Body of pancreas (tissue), 4 donors: ENCODE data around the gene VTI1A. TPM values are rescaled to one million over a fixed set of nuclear protein-coding genes. Genes with fewer than 3 reads are reported as not detected.

Experiments used
- ATAC-seq: fragments of 150-250 bp; one replicate; pipeline ENCODE4 v1.9.1; 2016
- DNase-seq, 4 donors: peaks; one replicate each; pipeline ENCODE4 v3.0.0-alpha.2; 2019
- H3K27ac ChIP-seq, 4 donors: fragments of 200-600 bp; sonication (generic); 1 replicate in 3 of 4; 2 replicates in 1 of 4; pipeline versions ENCODE4 v1.5.1 to v1.6.1; 2016 to 2019; ENCODE audit warnings: mild to moderate bottlenecking in 1 of 4, mixed read lengths in 1 of 4, moderate library complexity in 1 of 4
- H3K27me3 ChIP-seq, 2 donors: fragments of 200-600 bp; sonication (generic); one replicate each; pipeline ENCODE4 v1.6.0; 2016; ENCODE audit warnings: mild to moderate bottlenecking in 1 of 2
- H3K36me3 ChIP-seq, 2 donors: fragments of 200-600 bp; sonication (generic); replicated peaks in 1 of 2; 2 replicates each; pipeline ENCODE4 v1.5.1; 2016; ENCODE audit warnings: low read depth in 2 of 2; ENCODE audit not compliant: insufficient read depth in 1 of 2
- H3K4me1 ChIP-seq: fragments of 200-600 bp; sonication (generic); one replicate; pipeline ENCODE4 v1.6.0; 2016
- H3K4me3 ChIP-seq, 2 donors: fragments of 200-600 bp; sonication (generic); 1 replicate in 1 of 2; 2 replicates in 1 of 2; pipeline ENCODE4 v1.5.1; 2016 to 2019
- H3K9me3 ChIP-seq, 3 donors: fragments of 200-600 bp; sonication (generic); 1 replicate in 2 of 3; 2 replicates in 1 of 3; pipeline ENCODE4 v1.5.1; 2016
- POLR2A ChIP-seq, 3 donors: fragments of 450-650 bp; IDR thresholded peaks; one replicate each; pipeline ENCODE4 v1.6.1; 2016; ENCODE audit warnings: antibody characterized with exemption in 3 of 3, mild to moderate bottlenecking in 2 of 3
- WGBS, 2 donors: methylation state at CpG; one replicate each; pipeline ENCODE4 v1.1.5; 2017; 5-methylcytosine and 5-hydroxymethylcytosine counted together
- intact Hi-C: fragments of 100-400 bp; cut with DNase I; formaldehyde crosslinking; loops from one replicate; pipeline ENCODE4 v1.15.1; 2023
- total RNA-seq, 2 donors: library from RNA; depleted of rRNA; stranded (reverse); fragments of >200 nt; gene quantifications; one replicate each; pipeline ENCODE4 v1.1.0, GENCODE V29; 2016
- TF ChIP-seq, protein P1 (sequence below), 7 experiments: fragments of 450-650 bp in 4 of 7; fragments of 200-600 bp in 3 of 7; sonication (generic) in 3 of 7; IDR thresholded peaks; one replicate each; pipeline ENCODE4 v1.5.1; 2016 to 2019; ENCODE audit warnings: antibody characterized with exemption in 7 of 7

VTI1A gene
- total RNA-seq, 2 donors from 2014 or later = 28.3 to 84.4 TPM

DNA sequence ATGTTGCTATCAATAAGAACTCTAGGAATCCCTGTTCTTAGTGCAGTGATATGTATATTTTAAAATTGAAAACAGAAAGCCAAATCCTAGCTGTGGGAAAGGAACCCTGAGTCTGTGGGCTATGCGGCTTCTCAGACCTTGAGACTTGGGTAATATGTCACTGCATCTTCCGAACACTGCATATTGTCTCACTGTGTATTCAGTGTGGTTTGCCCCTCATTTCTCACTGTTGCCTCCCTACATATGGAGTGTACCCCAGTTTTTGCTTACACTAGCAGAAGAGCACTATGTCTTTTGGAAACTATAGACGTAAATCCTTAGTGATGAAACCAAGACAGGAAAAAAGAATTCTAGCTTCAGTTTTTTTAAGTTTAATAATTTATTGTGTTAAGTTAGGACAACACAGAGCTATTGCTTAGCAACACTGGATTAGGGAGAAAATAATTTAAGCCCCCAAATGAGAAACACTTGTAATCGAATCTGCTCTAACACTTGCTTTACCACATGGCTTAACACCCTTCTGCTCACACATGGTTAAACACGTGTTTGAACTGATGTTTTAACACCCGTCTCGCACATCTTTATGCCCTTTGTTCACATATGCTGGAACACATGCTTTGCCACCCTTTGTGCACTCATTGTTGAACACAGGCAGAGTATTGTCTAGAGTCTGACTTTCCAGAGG, 251.3 kb downstream of the VTI1A start:
- no peak for ATAC-seq
- Histone ChIP-seq H3K27ac (no peak overlapping the region), H3K27me3 (no peaks in the 10 kb centered on the region), H3K4me1 (no peaks in the 10 kb centered on the region), H3K4me3 (no peak overlapping the region), H3K36me3 (no peaks in the 10 kb centered on the region), H3K9me3 (no peaks in the 10 kb centered on the region)
- intact Hi-C loops = no loop called here
- 89 to 96% methylated on average over 7 of the region's 7 CpGs for WGBS, 2 donors
- no peak for DNase-seq
- TF ChIP-seq, protein P1, sequence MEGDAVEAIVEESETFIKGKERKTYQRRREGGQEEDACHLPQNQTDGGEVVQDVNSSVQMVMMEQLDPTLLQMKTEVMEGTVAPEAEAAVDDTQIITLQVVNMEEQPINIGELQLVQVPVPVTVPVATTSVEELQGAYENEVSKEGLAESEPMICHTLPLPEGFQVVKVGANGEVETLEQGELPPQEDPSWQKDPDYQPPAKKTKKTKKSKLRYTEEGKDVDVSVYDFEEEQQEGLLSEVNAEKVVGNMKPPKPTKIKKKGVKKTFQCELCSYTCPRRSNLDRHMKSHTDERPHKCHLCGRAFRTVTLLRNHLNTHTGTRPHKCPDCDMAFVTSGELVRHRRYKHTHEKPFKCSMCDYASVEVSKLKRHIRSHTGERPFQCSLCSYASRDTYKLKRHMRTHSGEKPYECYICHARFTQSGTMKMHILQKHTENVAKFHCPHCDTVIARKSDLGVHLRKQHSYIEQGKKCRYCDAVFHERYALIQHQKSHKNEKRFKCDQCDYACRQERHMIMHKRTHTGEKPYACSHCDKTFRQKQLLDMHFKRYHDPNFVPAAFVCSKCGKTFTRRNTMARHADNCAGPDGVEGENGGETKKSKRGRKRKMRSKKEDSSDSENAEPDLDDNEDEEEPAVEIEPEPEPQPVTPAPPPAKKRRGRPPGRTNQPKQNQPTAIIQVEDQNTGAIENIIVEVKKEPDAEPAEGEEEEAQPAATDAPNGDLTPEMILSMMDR (IDR thresholded peaks at IDR 0.05) = no peak
- TF ChIP-seq POLR2A (IDR thresholded peaks at IDR 0.05) = no peak

DNA sequence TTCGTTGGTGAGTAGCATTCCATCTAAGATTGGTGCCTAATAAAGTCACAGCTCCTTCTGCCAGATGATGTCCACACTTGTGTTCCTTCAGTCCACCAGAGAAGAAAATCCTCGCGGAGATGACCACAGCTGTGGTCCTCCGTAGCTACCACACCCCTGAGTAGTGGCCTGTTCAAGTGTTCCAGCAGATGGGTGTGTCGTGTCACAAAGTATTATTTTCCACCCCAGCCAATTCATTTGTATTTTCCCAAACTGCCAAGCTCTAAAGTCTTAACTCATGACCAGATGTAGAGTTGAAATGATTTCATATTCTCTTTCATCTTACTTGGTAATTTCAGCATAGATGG, 251.8 kb downstream of the VTI1A start:
- no peaks in the 10 kb centered on the region for H3K27me3 ChIP-seq
- H3K9me3 ChIP-seq = no peaks in the 10 kb centered on the region
- no peak overlapping the region for H3K4me3 ChIP-seq
- H3K36me3 ChIP-seq = no peaks in the 10 kb centered on the region
- ATAC-seq (no peak), DNase-seq (no peak)
- intact Hi-C loops = no loop called here
- 97 to 99% methylated on average over 5 of the region's 5 CpGs for WGBS, 2 donors
- TF ChIP-seq, protein P1 (IDR thresholded peaks at IDR 0.05) = no peak
- no peak for TF ChIP-seq POLR2A (IDR thresholded peaks at IDR 0.05)
- no peaks in the 10 kb centered on the region for H3K4me1 ChIP-seq
- no peak overlapping the region for H3K27ac ChIP-seq

DNA sequence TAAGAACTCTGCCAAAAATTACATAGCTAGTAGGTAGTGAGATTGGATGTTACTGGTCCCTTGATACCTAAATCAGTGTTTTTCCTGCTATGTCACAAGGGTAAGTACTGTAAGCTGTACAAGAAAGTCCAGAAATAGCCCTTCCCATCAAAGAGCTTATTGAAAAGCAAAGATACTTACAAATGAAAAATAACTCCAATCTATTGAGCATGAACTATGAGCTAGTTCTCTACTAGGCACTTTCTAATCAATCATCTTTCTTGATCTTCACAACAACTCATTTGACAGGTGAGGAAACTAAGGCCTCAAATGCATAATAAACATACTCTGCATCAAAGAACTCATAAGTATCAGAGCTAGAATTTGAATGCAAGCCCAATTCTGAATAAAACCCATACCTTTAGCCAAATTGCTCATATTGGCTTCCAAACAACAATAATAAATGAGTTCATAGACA, 253.2 kb downstream of the VTI1A start:
- H3K27ac ChIP-seq = no peak overlapping the region
- no peaks in the 10 kb centered on the region for H3K27me3 ChIP-seq
- H3K36me3 ChIP-seq = no peaks in the 10 kb centered on the region
- no peak for DNase-seq
- no peaks in the 10 kb centered on the region for H3K4me1 ChIP-seq
- no peak for TF ChIP-seq POLR2A (IDR thresholded peaks at IDR 0.05)
- TF ChIP-seq, protein P1 (IDR thresholded peaks at IDR 0.05) = no peak
- no peaks in the 10 kb centered on the region for H3K9me3 ChIP-seq
- no peak overlapping the region for H3K4me3 ChIP-seq
- intact Hi-C loops = no loop called here
- no peak for ATAC-seq

DNA sequence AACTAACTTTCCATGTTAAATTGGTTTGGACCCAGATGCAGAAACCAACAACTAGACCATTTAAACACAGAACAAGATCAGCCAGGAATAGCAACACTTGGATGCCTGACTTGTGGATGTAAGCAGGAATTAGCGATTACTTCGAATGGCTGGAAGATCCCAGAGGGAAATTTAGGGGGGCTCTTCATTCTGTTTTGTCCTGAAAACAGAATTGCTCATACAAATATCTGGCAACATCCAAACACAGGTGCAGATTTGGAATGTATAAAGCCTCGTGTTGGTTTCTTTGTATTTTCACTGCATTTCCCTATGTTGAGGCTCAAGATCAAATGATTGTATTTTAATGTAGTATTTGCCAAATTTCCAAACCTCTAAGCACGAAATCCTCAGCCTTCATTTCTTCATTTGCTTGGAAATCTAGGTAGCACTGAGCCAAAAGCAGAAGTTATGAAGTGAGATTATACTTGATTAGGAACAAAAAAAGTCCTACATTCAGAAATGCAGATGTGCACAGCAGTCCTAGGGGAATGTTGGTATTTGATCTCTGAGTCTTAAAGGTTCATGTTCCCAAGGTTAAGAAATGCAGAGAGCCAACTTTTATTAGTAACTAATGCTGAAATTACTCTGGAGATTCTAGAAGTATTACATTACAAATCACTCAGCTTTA, 254.3 kb downstream of the VTI1A start:
- Histone ChIP-seq H3K27me3 (no peaks in the 10 kb centered on the region), H3K9me3 (no peaks in the 10 kb centered on the region), H3K36me3 (no peaks in the 10 kb centered on the region), H3K4me1 (no peaks in the 10 kb centered on the region), H3K27ac (no peak overlapping the region), H3K4me3 (no peak overlapping the region)
- DNase-seq = no peak
- intact Hi-C loops = no loop called here
- ATAC-seq = no peak
- 79 to 89% methylated on average over 4 of the region's 4 CpGs for WGBS, 2 donors
- TF ChIP-seq, protein P1 (IDR thresholded peaks at IDR 0.05) = no peak
- no peak for TF ChIP-seq POLR2A (IDR thresholded peaks at IDR 0.05)

DNA sequence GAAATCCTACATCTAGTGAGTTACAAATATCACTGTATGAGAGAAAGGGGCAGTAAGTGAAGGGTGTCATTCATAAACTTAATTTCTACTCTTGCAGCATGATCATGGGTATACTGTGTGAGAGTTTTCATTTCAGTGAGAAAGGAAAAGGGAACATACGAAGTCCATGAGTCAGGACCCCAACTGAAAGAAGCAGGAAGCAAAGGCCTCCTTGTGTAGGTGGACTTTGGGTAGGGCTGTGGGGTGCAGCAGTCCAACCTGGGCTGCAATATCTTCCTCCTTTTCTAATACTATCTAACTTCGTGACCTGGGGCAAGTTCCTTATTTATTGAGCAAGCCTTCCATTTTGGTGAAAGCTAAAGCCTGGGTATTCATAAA, 254.9 kb downstream of the VTI1A start:
- Histone ChIP-seq H3K36me3 (no peaks in the 10 kb centered on the region), H3K4me1 (no peaks in the 10 kb centered on the region), H3K4me3 (no peak overlapping the region), H3K27ac (no peak overlapping the region), H3K27me3 (no peaks in the 10 kb centered on the region), H3K9me3 (no peaks in the 10 kb centered on the region)
- 81 to 90% methylated on average over 2 of the region's 2 CpGs for WGBS, 2 donors
- intact Hi-C loops = no loop called here
- DNase-seq = no peak
- no peak for ATAC-seq
- TF ChIP-seq, protein P1 (IDR thresholded peaks at IDR 0.05) = no peak
- no peak for TF ChIP-seq POLR2A (IDR thresholded peaks at IDR 0.05)
